Stimulated activated naive CD8-positive, alpha-beta T cell treated with anti-CD3 and anti-CD28 coated beads, Interleukin-15, Interleukin-2, amounts not matched to agents 100 ng/mL and 50 ng/mL, for 24 hours (primary cell): ENCODE measurements around the gene ALDH1A2.
A peak's percentile ranks its signal among the peaks of the same experiment; 100 is the strongest.
"Not testable (repeated sequence)": the region's sequence is repeated elsewhere in the genome, so short reads cannot be mapped to it uniquely, and the experiment has no call there.

Experiments used
- H3K27ac Mint-ChIP-seq: one replicate; pipeline ENCODE4 v1.8.0; 2021; ENCODE audit warnings: mild to moderate bottlenecking, mixed read lengths
- H3K27me3 Mint-ChIP-seq: one replicate; pipeline ENCODE4 v1.8.0; 2021; ENCODE audit warnings: mixed read lengths
- H3K36me3 Mint-ChIP-seq: one replicate; pipeline ENCODE4 v1.8.0; 2021; ENCODE audit warnings: low read depth, mixed read lengths
- H3K4me1 Mint-ChIP-seq: one replicate; pipeline ENCODE4 v1.8.0; 2021; ENCODE audit warnings: low read depth, mixed read lengths
- H3K4me3 Mint-ChIP-seq: one replicate; pipeline ENCODE4 v1.8.0; 2021; ENCODE audit warnings: mild to moderate bottlenecking, mixed read lengths
- H3K9me3 Mint-ChIP-seq: one replicate; pipeline ENCODE4 v1.8.0; 2021; ENCODE audit warnings: mixed read lengths

Gene ALDH1A2

GRCh38 chr15:58065445-58066041, at the start of gene ALDH1A2:
ALDH1A2 (minus strand) TSS chr15:58065711; CDS start chr15:58065650, 61 bp downstream.
- H3K27me3 Mint-ChIP-seq: peaks cover 66% of the 10 kb centered on the region
- H3K9me3 Mint-ChIP-seq: no peaks in the 10 kb centered on the region
- H3K4me3 Mint-ChIP-seq: peak within 1 kb of the TSS; percentile 36
- no peaks in the 10 kb centered on the region for H3K36me3 Mint-ChIP-seq
- no peak within 1 kb of the TSS for H3K27ac Mint-ChIP-seq
- peaks cover 7% of the 10 kb centered on the region for H3K4me1 Mint-ChIP-seq

DNA sequence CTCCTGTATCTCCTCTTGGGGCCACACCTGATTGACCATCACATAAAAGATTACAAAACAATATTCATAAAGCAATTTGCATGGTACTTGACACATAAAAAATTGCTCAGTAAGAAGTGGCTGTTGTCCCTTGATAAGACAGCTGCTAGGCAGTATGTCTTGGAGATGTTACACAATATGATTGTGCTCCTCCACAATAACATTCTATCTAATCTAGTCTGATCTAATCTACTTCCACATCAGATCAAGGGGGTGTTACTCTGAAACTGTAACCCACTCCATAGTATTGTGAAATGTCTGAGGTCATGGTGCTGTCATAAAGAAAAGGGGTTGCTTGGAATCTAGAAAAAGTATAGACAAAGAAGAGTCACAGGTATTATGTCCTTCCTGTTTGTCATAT, 49.3 kb upstream of the ALDH1A2 start:
- no peaks in the 10 kb centered on the region for H3K4me1 Mint-ChIP-seq
- H3K36me3 Mint-ChIP-seq: no peaks in the 10 kb centered on the region
- H3K27me3 Mint-ChIP-seq: peaks cover 32% of the 10 kb centered on the region
- no peaks in the 10 kb centered on the region for H3K9me3 Mint-ChIP-seq
- H3K27ac Mint-ChIP-seq: no peak overlapping the region
- H3K4me3 Mint-ChIP-seq: no peak overlapping the region

GRCh38 chr15:58114388-58114787, 48.9 kb upstream of the ALDH1A2 start:
- Mint-ChIP-seq H3K9me3 (no peaks in the 10 kb centered on the region), H3K27ac (no peak overlapping the region), H3K4me1 (no peaks in the 10 kb centered on the region), H3K4me3 (no peak overlapping the region), H3K36me3 (no peaks in the 10 kb centered on the region), H3K27me3 (peaks cover 32% of the 10 kb centered on the region)

DNA sequence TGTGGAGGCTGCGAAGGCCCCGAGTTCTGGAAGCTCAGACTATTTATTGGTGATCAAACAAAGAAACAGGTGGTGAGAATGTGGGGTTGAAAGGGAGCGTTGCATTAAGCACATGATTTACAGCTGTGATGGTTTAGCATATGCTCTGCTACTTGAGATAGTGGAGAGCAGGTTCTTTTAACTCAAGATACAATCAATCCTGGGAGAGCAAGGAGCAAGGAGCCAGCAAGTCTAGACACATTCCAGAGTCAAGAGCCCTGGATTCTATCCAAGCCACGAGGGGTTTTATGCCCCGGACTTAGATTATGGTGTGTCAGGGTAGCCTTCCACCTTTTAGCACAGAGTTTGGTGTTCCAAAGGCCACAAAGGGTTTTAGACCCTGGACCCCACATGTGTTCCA, 47.8 kb upstream of the ALDH1A2 start:
- H3K36me3 Mint-ChIP-seq, H3K4me3 Mint-ChIP-seq, H3K27ac Mint-ChIP-seq, H3K9me3 Mint-ChIP-seq, H3K4me1 Mint-ChIP-seq: not testable (repeated sequence)
- H3K27me3 Mint-ChIP-seq: peaks cover 32% of the 10 kb centered on the region

DNA sequence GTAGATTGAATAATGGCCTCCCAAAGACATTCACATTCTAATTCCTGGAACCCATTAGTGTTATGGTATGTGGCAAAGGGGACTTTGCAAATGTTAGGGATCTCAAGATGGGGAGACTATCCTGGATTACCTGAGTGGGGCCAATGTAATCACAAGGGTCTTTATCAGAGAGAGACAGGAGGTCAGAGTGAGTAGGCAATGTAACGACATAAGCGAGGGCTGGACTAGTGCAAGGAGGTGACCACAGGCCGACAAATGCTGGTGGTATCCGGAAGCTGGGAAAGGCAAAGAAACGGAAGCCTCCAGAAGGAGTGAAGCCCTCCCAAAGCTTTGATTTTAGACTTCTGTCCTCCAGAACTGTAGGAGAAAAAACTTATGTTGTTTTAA, 46.2 kb upstream of the ALDH1A2 start:
- Mint-ChIP-seq H3K36me3 (no peaks in the 10 kb centered on the region), H3K9me3 (no peaks in the 10 kb centered on the region), H3K4me1 (no peaks in the 10 kb centered on the region)

GRCh38 chr15:58110999-58111717, 45.6 kb upstream of the ALDH1A2 start:
- Mint-ChIP-seq H3K27me3 (peaks cover 36% of the 10 kb centered on the region), H3K4me1 (no peaks in the 10 kb centered on the region), H3K9me3 (no peaks in the 10 kb centered on the region), H3K27ac (no peak overlapping the region), H3K36me3 (no peaks in the 10 kb centered on the region), H3K4me3 (no peak overlapping the region)

More for the DNA sequence above, 46.2 kb upstream of the ALDH1A2 start:
- Mint-ChIP-seq H3K27ac (no peak overlapping the region), H3K27me3 (peaks cover 33% of the 10 kb centered on the region), H3K4me3 (no peak overlapping the region)

- Mint-ChIP-seq H3K27me3 (peaks cover 35% of the 10 kb centered on the region), H3K4me3 (no peak overlapping the region), H3K27ac (no peak overlapping the region), H3K9me3 (no peaks in the 10 kb centered on the region), H3K4me1 (no peaks in the 10 kb centered on the region), H3K36me3 (no peaks in the 10 kb centered on the region)
Observed at GRCh38 chr15:58109419-58109818, 43.9 kb upstream of the ALDH1A2 start.

DNA sequence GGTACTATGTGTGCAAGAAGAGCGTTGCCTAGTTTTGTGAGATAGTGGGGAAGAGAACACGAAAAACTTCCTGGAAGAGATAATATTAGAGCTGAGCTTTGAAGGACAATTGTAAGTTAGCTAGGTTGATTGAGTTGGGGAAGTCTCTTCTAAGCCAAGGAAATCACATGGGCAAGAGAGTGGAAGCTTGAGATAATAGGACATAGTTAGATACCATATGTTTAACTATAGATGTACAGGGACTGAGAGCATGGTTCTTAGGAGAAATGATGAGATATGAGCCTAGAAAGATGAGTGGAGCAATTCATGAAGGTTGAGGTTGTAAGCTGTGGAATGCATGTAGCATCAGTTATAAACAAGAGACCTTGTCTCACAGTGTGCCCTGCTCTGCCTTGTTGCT, 42.6 kb upstream of the ALDH1A2 start:
- H3K36me3 Mint-ChIP-seq: no peaks in the 10 kb centered on the region
- H3K9me3 Mint-ChIP-seq: peaks cover 4% of the 10 kb centered on the region
- no peaks in the 10 kb centered on the region for H3K4me1 Mint-ChIP-seq
- no peak overlapping the region for H3K4me3 Mint-ChIP-seq
- no peak overlapping the region for H3K27ac Mint-ChIP-seq
- peaks cover 41% of the 10 kb centered on the region for H3K27me3 Mint-ChIP-seq

DNA sequence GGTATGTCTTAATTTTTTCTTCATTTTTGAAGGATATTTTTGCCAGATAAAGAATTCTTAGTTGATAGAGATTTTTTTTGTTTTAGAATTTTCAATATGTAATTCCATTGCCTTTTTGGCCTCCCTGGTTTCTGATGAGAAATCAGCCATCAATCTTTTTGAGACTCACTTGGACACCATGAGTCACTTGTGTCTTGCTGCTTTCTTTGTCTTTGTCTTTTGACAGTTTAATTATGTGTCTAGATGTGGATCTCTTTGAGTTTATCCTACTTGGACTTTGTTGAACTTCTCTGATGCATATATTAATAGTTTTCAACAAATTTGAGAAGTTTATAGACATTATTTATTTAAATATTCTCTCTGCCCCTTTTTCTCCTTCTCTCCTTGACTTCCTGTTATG, 38.0 kb upstream of the ALDH1A2 start:
- no peak overlapping the region for H3K27ac Mint-ChIP-seq
- H3K4me1 Mint-ChIP-seq: no peaks in the 10 kb centered on the region
- peaks cover 4% of the 10 kb centered on the region for H3K9me3 Mint-ChIP-seq
- peaks cover 63% of the 10 kb centered on the region for H3K27me3 Mint-ChIP-seq
- H3K36me3 Mint-ChIP-seq: no peaks in the 10 kb centered on the region
- no peak overlapping the region for H3K4me3 Mint-ChIP-seq

GRCh38 chr15:58096529-58097084, 31.1 kb upstream of the ALDH1A2 start:
- Mint-ChIP-seq H3K4me1 (no peaks in the 10 kb centered on the region), H3K4me3 (no peak overlapping the region), H3K36me3 (no peaks in the 10 kb centered on the region), H3K27me3 (peaks cover 47% of the 10 kb centered on the region), H3K9me3 (no peaks in the 10 kb centered on the region), H3K27ac (no peak overlapping the region)

GRCh38 chr15:58095415-58095814, 29.9 kb upstream of the ALDH1A2 start:
- Mint-ChIP-seq H3K9me3 (no peaks in the 10 kb centered on the region), H3K4me3 (no peak overlapping the region), H3K36me3 (no peaks in the 10 kb centered on the region), H3K27ac (no peak overlapping the region), H3K4me1 (no peaks in the 10 kb centered on the region), H3K27me3 (peaks cover 44% of the 10 kb centered on the region)

DNA sequence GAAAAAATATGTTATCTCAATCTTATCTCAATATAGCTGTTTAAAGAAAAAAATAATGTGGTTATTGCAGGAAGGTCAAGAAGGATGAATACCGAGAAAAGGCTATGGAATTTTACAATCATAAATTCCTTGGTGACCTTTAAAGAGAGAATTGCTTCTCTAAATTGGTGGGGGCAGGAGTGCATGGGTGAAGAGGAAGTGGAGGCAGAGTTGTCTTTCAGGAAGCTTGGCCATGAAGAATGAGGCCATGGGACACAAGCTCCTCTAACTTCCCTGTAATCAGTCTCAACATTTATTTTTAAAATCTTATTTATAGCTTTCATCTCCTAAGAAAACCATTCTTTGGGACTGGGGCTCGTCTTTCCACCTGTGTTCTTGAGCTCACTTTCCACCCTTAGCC, 22.4 kb upstream of the ALDH1A2 start:
- H3K36me3 Mint-ChIP-seq: no peaks in the 10 kb centered on the region
- no peak overlapping the region for H3K4me3 Mint-ChIP-seq
- peak overlapping the region; percentile 60 for H3K27ac Mint-ChIP-seq
- peaks cover 23% of the 10 kb centered on the region for H3K4me1 Mint-ChIP-seq
- H3K27me3 Mint-ChIP-seq: peaks cover 47% of the 10 kb centered on the region
- H3K9me3 Mint-ChIP-seq: peaks cover 12% of the 10 kb centered on the region

- peaks cover 23% of the 10 kb centered on the region for H3K4me1 Mint-ChIP-seq
- peaks cover 47% of the 10 kb centered on the region for H3K27me3 Mint-ChIP-seq
Observed at GRCh38 chr15:58086491-58086890, 21.0 kb upstream of the ALDH1A2 start.

GRCh38 chr15:58083526-58083925, 18.0 kb upstream of the ALDH1A2 start:
- H3K4me3 Mint-ChIP-seq: no peak overlapping the region
- H3K9me3 Mint-ChIP-seq: peaks cover 3% of the 10 kb centered on the region
- peaks cover 28% of the 10 kb centered on the region for H3K27me3 Mint-ChIP-seq
- H3K27ac Mint-ChIP-seq: no peak overlapping the region
- H3K4me1 Mint-ChIP-seq: peaks cover 23% of the 10 kb centered on the region
- H3K36me3 Mint-ChIP-seq: no peaks in the 10 kb centered on the region

More at GRCh38 chr15:58086491-58086890, 21.0 kb upstream of the ALDH1A2 start:
- Mint-ChIP-seq H3K27ac (peak overlapping the region; percentile 26), H3K9me3 (peaks cover 12% of the 10 kb centered on the region), H3K36me3 (no peaks in the 10 kb centered on the region), H3K4me3 (no peak overlapping the region)

DNA sequence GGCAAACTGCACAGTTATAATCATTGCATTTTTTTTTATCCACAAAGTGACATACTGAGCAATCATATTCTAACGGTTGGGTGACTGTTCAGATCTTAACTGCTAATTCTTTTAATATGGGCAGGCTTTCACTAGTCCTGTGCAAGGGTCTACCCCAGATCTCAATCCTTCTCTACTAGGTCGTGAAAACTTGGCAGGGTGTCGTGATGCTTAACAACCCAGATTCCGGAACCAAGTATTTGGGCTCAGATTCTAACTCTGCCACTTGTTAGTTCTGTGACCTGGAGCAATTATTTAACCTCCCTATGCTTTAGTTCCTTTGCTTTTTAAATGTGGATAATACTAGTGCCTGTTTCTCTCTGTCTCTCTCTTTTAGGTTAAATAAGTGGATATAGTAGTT, 16.4 kb upstream of the ALDH1A2 start:
- no peak overlapping the region for H3K4me3 Mint-ChIP-seq
- H3K27me3 Mint-ChIP-seq: peaks cover 24% of the 10 kb centered on the region
- H3K9me3 Mint-ChIP-seq: no peaks in the 10 kb centered on the region
- no peak overlapping the region for H3K27ac Mint-ChIP-seq
- peaks cover 10% of the 10 kb centered on the region for H3K4me1 Mint-ChIP-seq
- H3K36me3 Mint-ChIP-seq: no peaks in the 10 kb centered on the region
